HG02798 (cell line): Measurements from ENCODE around the gene BTBD18.
"Not testable (repeated sequence)": the region's sequence is repeated elsewhere in the genome, so short reads cannot be mapped to it uniquely, and the experiment has no call there.

Experiments
- ATAC-seq: cut with Tn5 transposase; IDR thresholded peaks from one replicate; pipeline ENCODE4 v1.9.1; 2021; ENCODE audit warnings: mild to moderate bottlenecking; ENCODE audit not compliant: unreplicated experiment, poor library complexity

The BTBD18 gene

DNA sequence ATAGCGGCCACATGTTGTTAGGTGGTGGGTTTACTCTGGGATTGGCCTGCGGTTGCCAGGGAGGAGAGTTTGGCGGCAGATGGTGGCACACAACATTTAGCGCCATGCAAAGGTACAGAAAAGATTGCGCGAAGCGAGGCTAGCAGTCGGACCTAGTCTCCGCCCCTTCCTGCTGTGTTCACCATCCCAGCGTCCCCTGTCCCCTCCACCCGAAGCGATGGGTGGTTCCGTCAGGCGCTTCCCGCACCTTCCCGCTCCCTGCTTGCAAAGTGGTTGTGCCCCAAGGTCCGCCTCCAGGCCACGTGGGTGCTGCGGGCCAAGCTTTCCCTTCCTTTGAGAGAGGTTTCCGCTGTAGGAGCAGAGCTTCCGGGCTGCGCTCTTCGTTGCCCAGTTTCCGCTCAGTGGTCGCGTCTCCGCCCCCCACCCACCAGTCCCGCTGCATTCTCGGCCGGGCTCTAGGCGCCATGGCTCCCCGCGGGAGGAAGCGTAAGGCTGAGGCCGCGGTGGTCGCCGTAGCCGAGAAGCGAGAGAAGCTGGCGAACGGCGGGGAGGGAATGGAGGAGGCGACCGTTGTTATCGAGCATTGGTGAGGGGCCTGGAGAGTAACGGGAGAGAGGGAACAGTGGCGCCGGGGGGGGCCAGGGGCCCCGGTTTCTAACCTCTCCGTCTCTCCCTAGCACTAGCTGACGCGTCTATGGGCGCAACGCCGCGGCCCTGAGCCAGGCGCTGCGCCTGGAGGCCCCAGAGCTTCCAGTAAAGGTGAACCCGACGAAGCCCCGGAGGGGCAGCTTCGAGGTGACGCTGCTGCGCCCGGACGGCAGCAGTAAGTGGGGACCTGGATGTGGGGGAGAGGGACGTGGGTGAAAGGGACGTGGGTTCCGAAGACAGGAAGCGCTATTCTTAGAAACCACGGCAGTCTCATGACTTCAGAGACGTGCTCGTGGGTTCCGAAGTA lies 10.2 kb downstream of the BTBD18 start, which contains the start of gene SELENOH:
Gene SELENOH, plus strand, starts transcription at position 360 of the 955 bp plus-strand sequence. Its CDS starts 105 bp downstream, at position 465.
- ATAC-seq, result peak; percentile 91

DNA sequence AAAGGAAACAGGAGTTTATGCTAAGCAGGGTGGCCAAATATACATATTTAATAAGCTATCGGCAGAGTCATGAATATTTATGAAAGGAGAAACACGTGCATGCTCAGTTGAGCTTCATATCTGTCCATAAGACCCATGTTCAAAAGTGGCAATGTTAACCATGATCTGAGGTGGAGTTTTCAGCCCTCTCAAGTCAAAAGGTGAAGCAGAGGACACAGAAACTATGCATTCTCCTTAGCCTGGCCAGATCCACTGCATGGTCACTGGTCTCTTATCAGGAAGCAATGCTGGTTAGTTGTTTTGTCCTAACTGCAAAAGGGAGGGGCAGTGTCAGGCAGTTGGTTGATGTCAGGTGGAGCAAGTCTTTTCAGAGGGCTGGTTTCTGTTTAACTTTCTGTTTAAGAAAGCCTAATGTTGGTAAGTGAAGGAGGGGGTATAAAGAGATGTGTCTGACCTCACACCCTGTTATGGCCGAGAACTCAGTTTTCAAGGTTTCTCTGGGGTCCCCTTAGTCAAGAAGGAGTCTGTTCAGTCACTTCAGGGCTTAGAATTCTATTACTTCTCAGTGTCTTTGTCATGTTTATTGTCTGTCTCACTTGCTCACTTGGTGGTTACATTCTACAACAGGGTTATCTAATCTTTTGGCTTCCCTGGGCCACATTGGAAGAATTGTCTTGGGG lies 15.9 kb downstream of the BTBD18 start:
- peak; percentile 64 for ATAC-seq

GRCh38 chr11:57732661-57733060 lies 19.0 kb downstream of the BTBD18 start:
- ATAC-seq, result no peak

GRCh38 chr11:57729479-57729878 lies 22.1 kb downstream of the BTBD18 start:
- no peak for ATAC-seq

GRCh38 chr11:57728829-57729228 lies 22.8 kb downstream of the BTBD18 start:
- ATAC-seq, result no peak

DNA sequence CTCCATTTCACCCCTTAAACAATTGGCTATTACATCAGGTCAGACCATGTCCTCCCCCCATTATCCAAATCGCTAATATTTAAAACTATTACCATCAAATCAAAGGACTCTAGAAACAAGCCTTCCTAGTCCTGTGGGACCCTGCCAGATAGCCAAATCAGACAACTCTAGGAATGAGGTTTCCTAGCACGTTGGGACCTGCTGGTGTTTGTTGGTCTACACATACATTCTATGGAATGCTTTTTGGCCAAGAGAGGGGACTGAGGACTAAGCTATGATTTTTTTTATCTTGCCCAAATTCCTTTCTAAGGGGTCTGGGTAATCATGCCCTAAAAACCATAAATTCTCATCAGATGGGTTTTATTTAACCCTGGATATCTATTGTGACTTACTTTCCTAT lies 24.4 kb downstream of the BTBD18 start:
- ATAC-seq, result no peak

DNA sequence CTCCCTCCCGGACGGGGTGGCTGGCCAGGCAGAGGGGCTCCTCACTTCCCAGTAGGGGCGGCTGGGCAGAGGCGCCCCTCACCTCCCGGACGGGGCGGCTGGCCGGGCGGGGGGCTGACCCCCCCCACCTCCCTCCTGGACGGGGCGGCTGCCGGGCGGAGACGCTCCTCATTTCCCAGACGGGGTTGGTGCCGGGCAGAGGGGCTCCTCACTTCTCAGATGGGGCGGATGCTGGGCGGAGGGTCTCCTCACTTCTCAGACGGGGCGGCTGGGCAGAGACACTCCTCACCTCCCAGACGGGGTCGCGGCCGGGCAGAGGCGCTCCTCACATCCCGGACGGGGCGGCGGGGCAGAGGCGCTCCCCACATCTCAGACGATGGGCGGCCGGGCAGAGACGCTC lies 34.9 kb downstream of the BTBD18 start:
- ATAC-seq, result not testable (repeated sequence)

- ATAC-seq, result no peak
These were observed 37.8 kb downstream of the BTBD18 start for GRCh38 chr11:57713835-57714234.

GRCh38 chr11:57712256-57713150 lies 39.1 kb downstream of the BTBD18 start, which contains the start of gene TMX2:
TMX2 (plus strand) TSS chr11:57712593; CDS start chr11:57712619, 26 bp downstream.
- ATAC-seq, result peak; percentile 96

- ATAC-seq, result peak; percentile 48
These were observed 40.0 kb downstream of the BTBD18 start, which contains the start of gene MED19 for GRCh38 chr11:57711414-57712255. MED19 (minus strand) TSS chr11:57712215; CDS start chr11:57712179, 36 bp downstream.

- ATAC-seq, result no peak
These were observed 41.7 kb downstream of the BTBD18 start for GRCh38 chr11:57709802-57710367.

GRCh38 chr11:57705432-57705831 lies 46.2 kb downstream of the BTBD18 start:
- not testable (repeated sequence) for ATAC-seq

GRCh38 chr11:57704932-57705331 lies 46.7 kb downstream of the BTBD18 start:
- ATAC-seq, result no peak

GRCh38 chr11:57703341-57703740 lies 48.3 kb downstream of the BTBD18 start:
- ATAC-seq, result no peak

DNA sequence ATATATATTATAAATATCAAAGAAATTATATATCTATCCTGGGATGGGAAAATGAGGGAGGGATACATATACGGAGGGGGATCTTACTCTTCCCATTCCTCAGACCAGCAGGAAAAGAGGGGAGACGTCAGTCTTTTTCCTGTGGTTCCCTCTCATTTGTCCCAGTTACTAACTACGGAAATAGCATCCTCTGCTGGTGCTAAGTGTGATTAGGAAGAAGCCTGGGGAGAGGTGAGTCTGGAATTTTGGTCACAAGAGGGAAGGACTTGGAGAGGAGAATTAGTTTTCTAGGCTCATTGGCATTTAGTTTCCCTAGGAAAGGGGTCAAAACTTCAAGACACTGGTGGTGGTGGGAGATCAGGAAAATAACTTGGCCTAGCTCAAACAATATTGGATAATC lies 51.2 kb downstream of the BTBD18 start:
- ATAC-seq, result no peak

GRCh38 chr11:57699813-57700212 lies 51.8 kb downstream of the BTBD18 start:
- no peak for ATAC-seq

DNA sequence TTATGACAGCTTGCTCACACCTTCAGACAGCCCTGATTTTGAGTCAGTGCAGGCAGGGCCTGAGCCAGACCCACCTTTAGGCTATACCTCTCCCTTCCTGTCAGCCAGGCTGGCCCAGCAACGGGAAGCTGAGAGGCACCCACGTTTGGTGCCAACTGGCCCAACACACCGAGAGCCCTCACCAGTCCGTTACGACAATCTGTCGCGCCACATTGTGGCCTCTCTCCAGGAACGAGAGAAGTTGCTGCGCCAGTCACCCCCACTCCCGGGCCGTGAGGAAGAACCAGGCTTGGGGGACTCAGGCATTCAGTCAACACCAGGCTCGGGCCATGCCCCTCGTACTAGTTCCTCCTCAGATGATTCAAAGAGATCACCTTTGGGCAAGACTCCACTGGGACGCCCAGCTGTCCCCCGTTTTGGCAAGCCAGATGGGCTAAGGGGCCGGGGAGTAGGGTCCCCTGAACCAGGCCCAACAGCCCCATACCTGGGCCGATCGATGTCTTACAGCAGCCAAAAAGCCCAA lies 52.7 kb downstream of the BTBD18 start:
- ATAC-seq, result no peak
